DND-41 (cell line): ENCODE data around the gene RCBTB2.

ENCODE experiments used
- ATAC-seq: fragments of 200-7000 bp; cut with Tn5 transposase; 3 replicates; pipeline ENCODE4 v1.9.1; 2021; ENCODE audit warnings: low read depth; ENCODE audit not compliant: insufficient read depth
- DNase-seq: peaks from one replicate; pipeline ENCODE4 v3.0.0-alpha.2; 2020
- H2AFZ ChIP-seq: 2 replicates; pipeline ENCODE4 v1.6.0; 2012; ENCODE audit warnings: low read depth, low read length
- H3K27ac ChIP-seq: 2 replicates; pipeline ENCODE4 v1.5.1; 2012; ENCODE audit warnings: low read length, inconsistent platforms
- H3K27me3 ChIP-seq: fragments of 200-600 bp; sonication (generic); 2 replicates; pipeline ENCODE4 v1.6.0; 2012; ENCODE audit warnings: low read length, mild to moderate bottlenecking, inconsistent platforms; ENCODE audit not compliant: insufficient read depth, poor library complexity
- H3K36me3 ChIP-seq: 2 replicates; pipeline ENCODE4 v1.5.1; 2012; ENCODE audit warnings: low read length, inconsistent platforms; ENCODE audit not compliant: insufficient read depth
- H3K4me1 ChIP-seq: 2 replicates; pipeline ENCODE4 v1.5.1; 2012; ENCODE audit warnings: mild to moderate bottlenecking, low read length; ENCODE audit not compliant: insufficient read depth
- H3K4me2 ChIP-seq: 2 replicates; pipeline ENCODE4 v1.6.0; 2012; ENCODE audit warnings: mild to moderate bottlenecking, moderate library complexity, low read length, inconsistent platforms; ENCODE audit not compliant: insufficient read depth
- H3K4me3 ChIP-seq, 2 experiments: fragments of 200-600 bp in 1 of 2; shearing (Covaris generic) in 1 of 2; 2 replicates each; pipeline ENCODE4 v1.5.1; 2012 to 2016; ENCODE audit warnings: inconsistent platforms in 2 of 2, low read length in 2 of 2, mild to moderate bottlenecking in 2 of 2, low read depth in 1 of 2, moderate library complexity in 1 of 2
- H3K79me2 ChIP-seq: 2 replicates; pipeline ENCODE4 v1.6.0; 2012; ENCODE audit warnings: low read length, inconsistent platforms; ENCODE audit not compliant: insufficient read depth
- H3K9ac ChIP-seq: 2 replicates; pipeline ENCODE4 v1.6.0; 2012; ENCODE audit warnings: low read depth, mild to moderate bottlenecking, inconsistent platforms, low read length, moderate library complexity
- H3K9me3 ChIP-seq: 2 replicates; pipeline ENCODE4 v1.5.1; 2012; ENCODE audit warnings: low read length, moderate library complexity, mild to moderate bottlenecking, inconsistent platforms; ENCODE audit not compliant: insufficient read depth, severe bottlenecking
- H4K20me1 ChIP-seq: 2 replicates; pipeline ENCODE4 v1.6.0; 2012; ENCODE audit warnings: low read length; ENCODE audit not compliant: insufficient read depth
- CTCF ChIP-seq: IDR thresholded peaks from 2 replicates; pipeline ENCODE4 v1.5.1; 2012; ENCODE audit warnings: borderline replicate concordance, low read length, moderate library complexity, mild to moderate bottlenecking; ENCODE audit not compliant: poor library complexity, severe bottlenecking; ENCODE audit errors: extremely low read depth
- EZH2 ChIP-seq: IDR thresholded peaks from 3 replicates; pipeline ENCODE4 v1.6.1; 2012; ENCODE audit warnings: borderline replicate concordance, low read depth, mild to moderate bottlenecking, moderate library complexity, low read length, inconsistent platforms; ENCODE audit not compliant: severe bottlenecking

RCBTB2 gene

GRCh38 chr13:48501705-48502104 is 31.2 kb downstream of the RCBTB2 start:
- DNase-seq: no peak

GRCh38 chr13:48500652-48501197 is 32.2 kb downstream of the RCBTB2 start:
- Histone ChIP-seq H3K36me3 (no peaks in the 10 kb centered on the region; the same call in 1 of the 2 replicates), H3K27ac (peak overlapping the region; percentile 4; the same call in 1 of the 2 replicates), H3K4me1 (peaks cover 70% of the 10 kb centered on the region), H3K79me2 (no peaks in the 10 kb centered on the region), H2AFZ (no peak overlapping the region), H3K4me2 (no peak overlapping the region), H3K4me3 (no peak overlapping the region), H3K9ac (no peak overlapping the region), H3K9me3 (no peaks in the 10 kb centered on the region), H4K20me1 (no peaks in the 10 kb centered on the region), H3K27me3 (no peaks in the 10 kb centered on the region)
- ATAC-seq (no peak), DNase-seq (no peak)
- TF ChIP-seq CTCF (no peak), EZH2 (no peak)

More at GRCh38 chr13:48501705-48502104, 31.2 kb downstream of the RCBTB2 start:
- Histone ChIP-seq H3K9me3 (no peaks in the 10 kb centered on the region), H3K36me3 (no peaks in the 10 kb centered on the region; the same call in 1 of the 2 replicates), H3K79me2 (no peaks in the 10 kb centered on the region), H3K4me3 (no peak overlapping the region), H3K27me3 (no peaks in the 10 kb centered on the region), H3K4me2 (no peak overlapping the region), H3K4me1 (peaks cover 70% of the 10 kb centered on the region), H2AFZ (no peak overlapping the region), H3K9ac (no peak overlapping the region), H4K20me1 (no peaks in the 10 kb centered on the region), H3K27ac (no peak overlapping the region)
- no peak for TF ChIP-seq EZH2
- no peak for TF ChIP-seq CTCF
- no peak for ATAC-seq

- Histone ChIP-seq H3K4me3 (no peak overlapping the region), H3K27me3 (no peaks in the 10 kb centered on the region), H3K79me2 (peaks cover 12% of the 10 kb centered on the region; the same call in 1 of the 2 replicates), H3K4me1 (peaks cover 72% of the 10 kb centered on the region), H3K9ac (no peak overlapping the region), H4K20me1 (no peaks in the 10 kb centered on the region), H3K27ac (peak overlapping the region; percentile 71), H2AFZ (no peak overlapping the region), H3K4me2 (no peak overlapping the region), H3K9me3 (no peaks in the 10 kb centered on the region), H3K36me3 (no peaks in the 10 kb centered on the region)
- no peak for ATAC-seq
- no peak for DNase-seq
- TF ChIP-seq EZH2 (no peak), CTCF (no peak)
Observed at GRCh38 chr13:48497669-48498068, 35.2 kb downstream of the RCBTB2 start.
